Osteocyte (in vitro differentiated cells): ENCODE measurements around the gene DENND10. TPM values are rescaled to one million over a fixed set of nuclear protein-coding genes. Genes with fewer than 3 reads are reported as not detected.
"Not testable (repeated sequence)": the region's sequence is repeated elsewhere in the genome, so short reads cannot be mapped to it uniquely, and the experiment has no call there.

Source experiments
- DNase-seq: peaks from one replicate; pipeline ENCODE4 v3.0.0; 2021; ENCODE audit warnings: mixed read lengths; ENCODE audit not compliant: unreplicated experiment; ENCODE audit errors: extremely low spot score
- H3K27ac Mint-ChIP-seq: one replicate; pipeline ENCODE4 v1.8.0; 2021; ENCODE audit warnings: mild to moderate bottlenecking, mixed read lengths; ENCODE audit not compliant: unreplicated experiment
- H3K27me3 Mint-ChIP-seq: one replicate; pipeline ENCODE4 v1.8.0; 2021; ENCODE audit warnings: mixed read lengths; ENCODE audit not compliant: unreplicated experiment
- H3K36me3 Mint-ChIP-seq: one replicate; pipeline ENCODE4 v1.8.0; 2021; ENCODE audit warnings: mixed read lengths; ENCODE audit not compliant: unreplicated experiment
- H3K4me1 Mint-ChIP-seq: one replicate; pipeline ENCODE4 v1.8.0; 2021; ENCODE audit warnings: mixed read lengths; ENCODE audit not compliant: unreplicated experiment
- H3K4me3 Mint-ChIP-seq: one replicate; pipeline ENCODE4 v1.8.0; 2021; ENCODE audit warnings: mild to moderate bottlenecking, moderate library complexity, mixed read lengths; ENCODE audit not compliant: unreplicated experiment
- H3K9me3 Mint-ChIP-seq: one replicate; pipeline ENCODE4 v1.8.0; 2021; ENCODE audit warnings: mixed read lengths; ENCODE audit not compliant: unreplicated experiment
- CTCF ChIP-seq: fragments of 200-600 bp; sonication (generic); IDR thresholded peaks from 2 replicates; pipeline ENCODE4 v1.5.0; 2021; ENCODE audit warnings: antibody characterized with exemption, mild to moderate bottlenecking, moderate library complexity
- total RNA-seq: library from RNA; stranded (reverse); gene quantifications from 2 replicates; pipeline ENCODE4 v1.2.1, GENCODE V29; 2021

The DENND10 gene
- total RNA-seq, 1 donor from 2014 or later, result 43.1 TPM

GRCh38 chr10:119143657-119144056 lies 39.7 kb downstream of the DENND10 start:
- Mint-ChIP-seq H3K27me3 (no peaks in the 10 kb centered on the region), H3K9me3 (no peaks in the 10 kb centered on the region), H3K4me1 (no peaks in the 10 kb centered on the region), H3K4me3 (no peak overlapping the region), H3K36me3 (peaks cover 4% of the 10 kb centered on the region), H3K27ac (no peak overlapping the region)
- no peak for TF ChIP-seq CTCF
- no peak for DNase-seq

GRCh38 chr10:119149157-119149556 lies 45.2 kb downstream of the DENND10 start:
- Mint-ChIP-seq H3K4me1 (no peaks in the 10 kb centered on the region), H3K27ac (no peak overlapping the region), H3K9me3 (no peaks in the 10 kb centered on the region), H3K36me3 (peaks cover 10% of the 10 kb centered on the region), H3K4me3 (no peak overlapping the region), H3K27me3 (no peaks in the 10 kb centered on the region)
- no peak for DNase-seq
- no peak for TF ChIP-seq CTCF

- Mint-ChIP-seq H3K36me3 (peaks cover 10% of the 10 kb centered on the region), H3K9me3 (no peaks in the 10 kb centered on the region), H3K27ac (no peak overlapping the region), H3K4me1 (no peaks in the 10 kb centered on the region), H3K27me3 (no peaks in the 10 kb centered on the region), H3K4me3 (no peak overlapping the region)
- no peak for TF ChIP-seq CTCF
- no peak for DNase-seq
These were observed 45.8 kb downstream of the DENND10 start for GRCh38 chr10:119149729-119150128.

- not testable (repeated sequence) for DNase-seq, H3K9me3 Mint-ChIP-seq, H3K4me1 Mint-ChIP-seq, H3K4me3 Mint-ChIP-seq, H3K27ac Mint-ChIP-seq, H3K27me3 Mint-ChIP-seq
- H3K36me3 Mint-ChIP-seq, result peaks cover 16% of the 10 kb centered on the region
These were observed 47.7 kb downstream of the DENND10 start for GRCh38 chr10:119151601-119152000.

- Mint-ChIP-seq H3K4me1 (no peaks in the 10 kb centered on the region), H3K36me3 (peaks cover 20% of the 10 kb centered on the region), H3K4me3 (no peak overlapping the region), H3K9me3 (no peaks in the 10 kb centered on the region), H3K27me3 (no peaks in the 10 kb centered on the region), H3K27ac (no peak overlapping the region)
- no peak for DNase-seq
- no peak for TF ChIP-seq CTCF
These were observed 49.1 kb downstream of the DENND10 start for GRCh38 chr10:119153041-119153440.

GRCh38 chr10:119153661-119154060 lies 49.7 kb downstream of the DENND10 start:
- H3K27me3 Mint-ChIP-seq, result no peaks in the 10 kb centered on the region
- no peak overlapping the region for H3K4me3 Mint-ChIP-seq
- no peak for DNase-seq
- TF ChIP-seq CTCF, result no peak
- H3K36me3 Mint-ChIP-seq, result peaks cover 20% of the 10 kb centered on the region
- no peak overlapping the region for H3K27ac Mint-ChIP-seq
- H3K4me1 Mint-ChIP-seq, result no peaks in the 10 kb centered on the region
- H3K9me3 Mint-ChIP-seq, result no peaks in the 10 kb centered on the region
